ENCODE data around the gene ACO1. TPM values are rescaled to one million over a fixed set of nuclear protein-coding genes. Genes with fewer than 3 reads are reported as not detected.
A peak's percentile ranks its signal among the peaks of the same experiment; 100 is the strongest.

The ACO1 gene
- total RNA-seq, 4 donors from 2014 or later = 44.6 to 57.6 (median 45.3) TPM

DNA sequence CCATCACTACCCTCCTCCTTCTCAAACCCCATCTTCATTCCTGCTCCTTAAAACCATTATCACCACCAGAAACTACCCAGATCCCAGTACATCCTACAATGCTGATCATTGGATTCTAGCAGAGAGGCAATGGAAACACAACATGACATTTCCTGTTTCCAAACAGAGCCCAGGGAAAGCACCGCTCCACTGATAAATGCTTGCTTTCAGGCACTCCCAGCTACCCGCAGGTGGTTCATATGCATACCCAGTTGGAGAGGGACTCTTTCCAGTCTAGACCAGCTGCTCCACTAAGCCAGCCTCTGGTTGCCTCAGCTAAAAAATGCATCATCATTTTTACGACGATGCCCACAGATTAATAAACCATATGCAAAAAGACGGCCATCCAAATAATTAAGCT, 39.2 kb upstream of the ACO1 start:
- H3K27ac ChIP-seq = no peak overlapping the region
- H3K9me3 ChIP-seq = no peaks in the 10 kb centered on the region
- TF ChIP-seq POLR2A (IDR thresholded peaks at IDR 0.05) (no peak), CTCF (IDR thresholded peaks at IDR 0.05) (no peak)
- DNase-seq = no peak
- H3K27me3 ChIP-seq = no peaks in the 10 kb centered on the region
- WGBS, 2 donors = 69 to 74% methylated on average over 5 of the region's 5 CpGs
- H3K4me3 ChIP-seq (replicated peaks in 1 of 3) = no peak overlapping the region
- intact Hi-C loops (cut with DNase I) = no loop called here
- no peaks in the 10 kb centered on the region for H3K4me1 ChIP-seq
- no peaks in the 10 kb centered on the region for H3K36me3 ChIP-seq

DNA sequence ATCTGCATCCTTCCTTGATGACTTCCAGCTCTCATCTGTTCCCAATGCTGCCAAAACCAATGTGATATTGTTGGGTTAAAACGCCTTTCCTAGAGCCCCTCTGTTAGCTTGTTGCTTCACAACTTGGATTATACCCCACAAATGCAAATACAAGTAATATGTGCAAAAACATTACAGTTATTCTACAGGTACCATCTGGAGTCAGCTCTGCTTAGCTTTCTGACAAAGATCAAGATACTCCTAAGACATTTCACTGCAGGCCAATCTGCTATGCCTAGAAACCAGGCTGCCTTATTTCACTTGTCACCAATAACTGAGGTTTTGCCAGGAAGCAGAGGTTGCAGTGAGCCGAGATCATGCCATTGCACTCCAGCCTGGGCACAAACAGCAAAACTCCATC, 36.9 kb upstream of the ACO1 start:
- Histone ChIP-seq H3K4me1 (no peaks in the 10 kb centered on the region), H3K36me3 (no peaks in the 10 kb centered on the region), H3K9me3 (no peaks in the 10 kb centered on the region), H3K27me3 (no peaks in the 10 kb centered on the region), H3K4me3 (replicated peaks in 1 of 3) (no peak overlapping the region), H3K27ac (no peak overlapping the region)
- WGBS, 2 donors = 79 to 87% methylated on average over 2 of the region's 2 CpGs
- no peak for DNase-seq
- TF ChIP-seq CTCF (IDR thresholded peaks at IDR 0.05) = no peak
- intact Hi-C loops (cut with DNase I) = no loop called here

GRCh38 chr9:32348106-32348695, 36.2 kb upstream of the ACO1 start:
- TF ChIP-seq CTCF (IDR thresholded peaks at IDR 0.05) = no peak
- no peak for TF ChIP-seq POLR2A (IDR thresholded peaks at IDR 0.05)
- DNase-seq = no peak
- 69 to 73% methylated on average over 7 of the region's 7 CpGs for WGBS, 2 donors
- no peak overlapping the region for H3K4me3 ChIP-seq (replicated peaks in 1 of 3)
- H3K9me3 ChIP-seq = no peaks in the 10 kb centered on the region
- intact Hi-C loops (cut with DNase I) = no loop called here
- H3K4me1 ChIP-seq = no peaks in the 10 kb centered on the region
- H3K27me3 ChIP-seq = no peaks in the 10 kb centered on the region
- no peak overlapping the region for H3K27ac ChIP-seq
- no peaks in the 10 kb centered on the region for H3K36me3 ChIP-seq

- no peaks in the 10 kb centered on the region for H3K9me3 ChIP-seq
- WGBS, 2 donors = 82 to 89% methylated on average over 3 of the region's 3 CpGs
- H3K27ac ChIP-seq = no peak overlapping the region
- H3K27me3 ChIP-seq = no peaks in the 10 kb centered on the region
- H3K4me3 ChIP-seq (replicated peaks in 1 of 3) = no peak overlapping the region
- intact Hi-C loops (cut with DNase I) = no loop called here
- no peaks in the 10 kb centered on the region for H3K36me3 ChIP-seq
- no peaks in the 10 kb centered on the region for H3K4me1 ChIP-seq
- no peak for DNase-seq
- TF ChIP-seq POLR2A (IDR thresholded peaks at IDR 0.05) (no peak), CTCF (IDR thresholded peaks at IDR 0.05) (no peak)
Measured at GRCh38 chr9:32349013-32349412, 35.4 kb upstream of the ACO1 start.

GRCh38 chr9:32350682-32351081, 33.8 kb upstream of the ACO1 start:
- H3K27ac ChIP-seq = no peak overlapping the region
- no peaks in the 10 kb centered on the region for H3K4me1 ChIP-seq
- no peaks in the 10 kb centered on the region for H3K9me3 ChIP-seq
- no peaks in the 10 kb centered on the region for H3K36me3 ChIP-seq
- intact Hi-C loops (cut with DNase I) = no loop called here
- no peak for DNase-seq
- H3K27me3 ChIP-seq = no peaks in the 10 kb centered on the region
- no peak overlapping the region for H3K4me3 ChIP-seq (replicated peaks in 1 of 3)
- TF ChIP-seq POLR2A (IDR thresholded peaks at IDR 0.05) = no peak
- TF ChIP-seq CTCF (IDR thresholded peaks at IDR 0.05) = peak in 1 of 6 experiments; percentile 21

Measured in thyroid gland (tissue), 4 donors.